Choroid plexus epithelial cell (primary cell): Measurements from ENCODE around the gene WNK1.
"Not testable (repeated sequence)": the region's sequence is repeated elsewhere in the genome, so short reads cannot be mapped to it uniquely, and the experiment has no call there.

Source experiments
- DNase-seq: peaks from one replicate; pipeline ENCODE4 v3.0.0-alpha.2; 2010; ENCODE audit warnings: low read depth
- H3K4me3 ChIP-seq: 2 replicates; pipeline ENCODE4 v1.5.1; 2011; ENCODE audit warnings: low read depth, mild to moderate bottlenecking, control low read depth, low read length, moderate library complexity
- CTCF ChIP-seq: conservative IDR thresholded peaks from 2 replicates; pipeline ENCODE4 v1.5.1; 2011; ENCODE audit warnings: low read depth, mild to moderate bottlenecking, control low read depth, inconsistent platforms, low read length, moderate library complexity

The WNK1 gene

GRCh38 chr12:751999-752694 lies at the start of gene WNK1:
Gene WNK1 (plus strand): TSS chr12:752579. CDS start chr12:753566, 987 bp downstream.
- H3K4me3 ChIP-seq = peak within 1 kb of the TSS; percentile 88
- peak; percentile 99 for DNase-seq
- TF ChIP-seq CTCF = no peak

- no peak overlapping the region for H3K4me3 ChIP-seq
- DNase-seq = no peak
- TF ChIP-seq CTCF = no peak
These were observed 47.7 kb upstream of the WNK1 start for GRCh38 chr12:704516-705242.

GRCh38 chr12:708084-708483 lies 44.3 kb upstream of the WNK1 start:
- DNase-seq, H3K4me3 ChIP-seq: not testable (repeated sequence)

GRCh38 chr12:709455-710020 lies 42.8 kb upstream of the WNK1 start:
- no peak for TF ChIP-seq CTCF
- no peak overlapping the region for H3K4me3 ChIP-seq
- no peak for DNase-seq

- H3K4me3 ChIP-seq = no peak overlapping the region
- TF ChIP-seq CTCF = no peak
- peak; percentile 54 for DNase-seq
These were observed 40.1 kb upstream of the WNK1 start for GRCh38 chr12:712172-712863.

- no peak for TF ChIP-seq CTCF
- no peak for DNase-seq
- no peak overlapping the region for H3K4me3 ChIP-seq
These were observed 39.0 kb upstream of the WNK1 start for GRCh38 chr12:713281-713875.

- TF ChIP-seq CTCF = no peak
- H3K4me3 ChIP-seq = no peak overlapping the region
- peak; percentile 72 for DNase-seq
These were observed 35.9 kb upstream of the WNK1 start for GRCh38 chr12:716506-716905.
